Sigmoid colon (tissue), 4 donors: ENCODE data around the gene PMF1.

Experiments
- EP300 ChIP-seq, 4 donors: sonication (generic); formaldehyde crosslinking; IDR thresholded peaks; one replicate each; pipeline ENCODE4 v1.6.1; 2017; ENCODE audit warnings: antibody characterized with exemption in 4 of 4
- POLR2A ChIP-seq, 2 donors: fragments of 450-650 bp; IDR thresholded peaks; one replicate each; pipeline ENCODE4 v1.6.1; 2016; ENCODE audit warnings: antibody characterized with exemption in 2 of 2, mild to moderate bottlenecking in 2 of 2, moderate library complexity in 2 of 2
- TF ChIP-seq, protein P1 (sequence below), 4 experiments: fragments of 450-650 bp in 3 of 4; fragments of 200-600 bp in 1 of 4; IDR thresholded peaks; one replicate each; pipeline ENCODE4 v1.5.1; 2016 to 2019; ENCODE audit warnings: antibody characterized with exemption in 4 of 4, mild to moderate bottlenecking in 3 of 4, moderate library complexity in 2 of 4

DNA sequence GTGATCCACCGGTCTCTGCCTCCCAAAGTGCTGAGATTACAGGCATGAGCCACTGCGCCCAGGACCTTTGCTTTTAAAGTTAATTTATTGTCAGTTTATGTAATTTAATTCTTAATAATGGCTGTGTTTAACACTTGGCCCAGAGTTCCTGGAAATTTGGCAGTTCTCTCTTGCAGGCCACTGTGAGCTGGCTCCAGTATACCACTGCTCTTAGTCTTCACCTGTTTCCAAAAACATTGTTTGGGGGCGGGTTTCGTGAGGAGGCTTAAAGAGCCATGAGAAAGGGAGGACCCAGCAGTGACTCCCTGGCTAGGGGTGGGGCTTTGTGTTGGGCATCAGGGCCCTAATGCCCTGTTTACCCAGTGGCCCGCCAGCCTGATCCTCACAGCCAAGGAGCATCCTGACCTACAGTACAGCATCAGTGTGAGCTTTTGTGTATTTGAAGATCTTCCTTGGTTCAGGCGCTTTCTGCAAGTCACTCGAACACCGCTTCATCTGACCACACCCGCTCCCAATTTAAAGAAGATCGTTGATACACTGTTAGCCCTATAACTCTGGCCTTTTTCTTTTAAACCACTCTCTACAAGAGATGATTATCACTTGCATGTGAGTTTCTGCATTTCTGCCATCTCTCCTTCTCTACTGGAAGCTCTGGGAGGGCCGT, 17.1 kb downstream of the PMF1 start:
- TF ChIP-seq, protein P1, sequence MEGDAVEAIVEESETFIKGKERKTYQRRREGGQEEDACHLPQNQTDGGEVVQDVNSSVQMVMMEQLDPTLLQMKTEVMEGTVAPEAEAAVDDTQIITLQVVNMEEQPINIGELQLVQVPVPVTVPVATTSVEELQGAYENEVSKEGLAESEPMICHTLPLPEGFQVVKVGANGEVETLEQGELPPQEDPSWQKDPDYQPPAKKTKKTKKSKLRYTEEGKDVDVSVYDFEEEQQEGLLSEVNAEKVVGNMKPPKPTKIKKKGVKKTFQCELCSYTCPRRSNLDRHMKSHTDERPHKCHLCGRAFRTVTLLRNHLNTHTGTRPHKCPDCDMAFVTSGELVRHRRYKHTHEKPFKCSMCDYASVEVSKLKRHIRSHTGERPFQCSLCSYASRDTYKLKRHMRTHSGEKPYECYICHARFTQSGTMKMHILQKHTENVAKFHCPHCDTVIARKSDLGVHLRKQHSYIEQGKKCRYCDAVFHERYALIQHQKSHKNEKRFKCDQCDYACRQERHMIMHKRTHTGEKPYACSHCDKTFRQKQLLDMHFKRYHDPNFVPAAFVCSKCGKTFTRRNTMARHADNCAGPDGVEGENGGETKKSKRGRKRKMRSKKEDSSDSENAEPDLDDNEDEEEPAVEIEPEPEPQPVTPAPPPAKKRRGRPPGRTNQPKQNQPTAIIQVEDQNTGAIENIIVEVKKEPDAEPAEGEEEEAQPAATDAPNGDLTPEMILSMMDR (IDR thresholded peaks at IDR 0.05): no peak
- no peak for TF ChIP-seq EP300 (IDR thresholded peaks at IDR 0.05)
- TF ChIP-seq POLR2A (IDR thresholded peaks at IDR 0.05): no peak
